HepG2 (cell line): ENCODE results near the gene CAPN15. TPM values are rescaled to one million over a fixed set of nuclear protein-coding genes. Genes with fewer than 3 reads are reported as not detected.

Experiments
- ARNTL ChIP-seq: sonication (generic); formaldehyde crosslinking; IDR thresholded peaks from 2 replicates; pipeline ENCODE4 v1.4.0; 2020; ENCODE audit warnings: mild to moderate bottlenecking, missing genetic modification reagents
- CREB1 ChIP-seq, 2 experiments: fragments of 450-650 bp in 1 of 2; IDR thresholded peaks; 2 replicates each; pipeline ENCODE4 v1.6.1; 2016 to 2017; ENCODE audit warnings: control low read depth in 1 of 2, mild to moderate bottlenecking in 1 of 2, missing compliant biosample characterization in 1 of 2, missing genetic modification characterization in 1 of 2
- FOSL1 ChIP-seq: sonication (generic); formaldehyde crosslinking; IDR thresholded peaks from 2 replicates; pipeline ENCODE4 v1.9.0; 2021; ENCODE audit warnings: missing genetic modification reagents, borderline replicate concordance
- FOXA3 ChIP-seq: IDR thresholded peaks from 2 replicates; pipeline ENCODE4 v1.6.1; 2016; ENCODE audit warnings: missing genetic modification reagents, missing compliant biosample characterization
- HOXA3 ChIP-seq: sonication (generic); formaldehyde crosslinking; IDR thresholded peaks from 2 replicates; pipeline ENCODE4 v1.5.0; 2020; ENCODE audit warnings: missing genetic modification reagents
- JARID2 ChIP-seq: sonication (generic); formaldehyde crosslinking; IDR thresholded peaks from 2 replicates; pipeline ENCODE4 v1.8.1; 2023; ENCODE audit warnings: missing genetic modification reagents, inconsistent platforms; ENCODE audit not compliant: insufficient replicate concordance
- LCORL ChIP-seq, 2 experiments: fragments of 450-650 bp in 1 of 2; sonication (generic) in 1 of 2; formaldehyde crosslinking in 1 of 2; IDR thresholded peaks; 2 replicates each; pipeline versions ENCODE4 v1.5.0 to v1.6.1; 2017 to 2020; ENCODE audit warnings: antibody characterized with exemption in 1 of 2, missing genetic modification reagents in 1 of 2
- NR1H2 ChIP-seq: sonication (generic); formaldehyde crosslinking; IDR thresholded peaks from 2 replicates; pipeline ENCODE4 v1.8.1; 2022; ENCODE audit warnings: low read depth, missing genetic modification reagents, borderline replicate concordance
- NR2F1 ChIP-seq, 2 experiments: fragments of 450-650 bp in 1 of 2; formaldehyde crosslinking in 1 of 2; IDR thresholded peaks; 2 replicates each; pipeline versions ENCODE4 v1.5.0 to v1.6.1; 2016 to 2020; ENCODE audit warnings: mild to moderate bottlenecking in 1 of 2, missing compliant biosample characterization in 1 of 2, missing genetic modification reagents in 1 of 2, moderate library complexity in 1 of 2
- SMAD9 ChIP-seq: sonication (generic); formaldehyde crosslinking; IDR thresholded peaks from 2 replicates; pipeline ENCODE4 v1.5.1; 2020; ENCODE audit warnings: mild to moderate bottlenecking, missing genetic modification reagents
- ZBTB21 ChIP-seq: sonication (generic); formaldehyde crosslinking; IDR thresholded peaks from 2 replicates; pipeline ENCODE4 v1.4.0; 2020; ENCODE audit warnings: missing genetic modification reagents
- ZKSCAN5 ChIP-seq: sonication (generic); formaldehyde crosslinking; IDR thresholded peaks from 2 replicates; pipeline ENCODE4 v1.5.1; 2020; ENCODE audit warnings: mild to moderate bottlenecking, missing genetic modification reagents
- ZNF232 ChIP-seq: sonication (generic); formaldehyde crosslinking; IDR thresholded peaks from 2 replicates; pipeline ENCODE4 v1.4.0; 2020; ENCODE audit warnings: missing genetic modification reagents, borderline replicate concordance
- ZNF350 ChIP-seq: sonication (generic); formaldehyde crosslinking; IDR thresholded peaks from 2 replicates; pipeline ENCODE4 v1.4.0; 2020; ENCODE audit warnings: mild to moderate bottlenecking, low read depth, missing genetic modification reagents, borderline replicate concordance
- ZNF431 ChIP-seq: sonication (generic); formaldehyde crosslinking; IDR thresholded peaks from 2 replicates; pipeline ENCODE4 v1.9.0; 2022; ENCODE audit warnings: missing genetic modification reagents, low read depth, mild to moderate bottlenecking, borderline replicate concordance
- ZNF564 ChIP-seq: sonication (generic); formaldehyde crosslinking; IDR thresholded peaks from 2 replicates; pipeline ENCODE4 v1.8.1; 2023; ENCODE audit warnings: mild to moderate bottlenecking, missing genetic modification reagents
- ZNF670 ChIP-seq: sonication (generic); formaldehyde crosslinking; IDR thresholded peaks from 2 replicates; pipeline ENCODE4 v1.8.0; 2022; ENCODE audit warnings: mild to moderate bottlenecking, missing genetic modification reagents, borderline replicate concordance
- ZNF747 ChIP-seq: sonication (generic); formaldehyde crosslinking; IDR thresholded peaks from 2 replicates; pipeline ENCODE4 v1.8.1; 2023; ENCODE audit warnings: missing genetic modification reagents, mild to moderate bottlenecking, borderline replicate concordance
- ZSCAN21 ChIP-seq: sonication (generic); formaldehyde crosslinking; IDR thresholded peaks from 2 replicates; pipeline ENCODE4 v1.8.0; 2022; ENCODE audit warnings: mild to moderate bottlenecking, missing genetic modification reagents, moderate library complexity, borderline replicate concordance
- polyA plus RNA-seq, 8 experiments: library from polyadenylated mRNA; depleted of rRNA in 3 of 8; stranded (reverse) in 7 of 8; unstranded in 1 of 8; fragments of >200 nt; fragmentation: Illumina TruSeq in 4 of 8; extraction: Trizol in 4 of 8; gene quantifications; 2 replicates each; pipeline versions ENCODE4 v1.2.1 to v1.2.3, GENCODE V29; 2011 to 2016; ENCODE audit warnings: low read depth in 4 of 8, missing spikeins in 1 of 8, mixed read lengths in 1 of 8; ENCODE audit not compliant: insufficient read depth in 1 of 8
- total RNA-seq, 5 experiments: library from RNA; depleted of rRNA; stranded (reverse); fragments of >200 nt; fragmentation: Illumina TruSeq; extraction: Trizol; gene quantifications; 2 replicates each; pipeline ENCODE4 v1.2.3, GENCODE V29; 2016; ENCODE audit warnings: low read depth in 1 of 5
- TF ChIP-seq, protein P1 (sequence below): sonication (generic); formaldehyde crosslinking; IDR thresholded peaks from 2 replicates; pipeline ENCODE4 v1.5.0; 2020; ENCODE audit warnings: missing genetic modification reagents, mild to moderate bottlenecking, borderline replicate concordance
- TF ChIP-seq, protein P2 (sequence below), 2 experiments: sonication (generic) in 1 of 2; formaldehyde crosslinking in 1 of 2; IDR thresholded peaks; 2 replicates each; pipeline versions ENCODE4 v1.5.1 to v1.6.1; 2011 to 2020; ENCODE audit warnings: borderline replicate concordance in 1 of 2, low read depth in 1 of 2, low read length in 1 of 2, mild to moderate bottlenecking in 1 of 2, missing genetic modification reagents in 1 of 2, moderate library complexity in 1 of 2
- TF ChIP-seq, protein P3 (sequence below): sonication (generic); formaldehyde crosslinking; IDR thresholded peaks from 2 replicates; pipeline ENCODE4 v1.4.0; 2020; ENCODE audit warnings: missing genetic modification reagents

CAPN15 gene
- total and polyA plus RNA-seq, 2 of the 13 experiments (the other 11 are each of a cell fraction or from before 2014, with no cell fraction given): 14.9 to 24.5 TPM

DNA sequence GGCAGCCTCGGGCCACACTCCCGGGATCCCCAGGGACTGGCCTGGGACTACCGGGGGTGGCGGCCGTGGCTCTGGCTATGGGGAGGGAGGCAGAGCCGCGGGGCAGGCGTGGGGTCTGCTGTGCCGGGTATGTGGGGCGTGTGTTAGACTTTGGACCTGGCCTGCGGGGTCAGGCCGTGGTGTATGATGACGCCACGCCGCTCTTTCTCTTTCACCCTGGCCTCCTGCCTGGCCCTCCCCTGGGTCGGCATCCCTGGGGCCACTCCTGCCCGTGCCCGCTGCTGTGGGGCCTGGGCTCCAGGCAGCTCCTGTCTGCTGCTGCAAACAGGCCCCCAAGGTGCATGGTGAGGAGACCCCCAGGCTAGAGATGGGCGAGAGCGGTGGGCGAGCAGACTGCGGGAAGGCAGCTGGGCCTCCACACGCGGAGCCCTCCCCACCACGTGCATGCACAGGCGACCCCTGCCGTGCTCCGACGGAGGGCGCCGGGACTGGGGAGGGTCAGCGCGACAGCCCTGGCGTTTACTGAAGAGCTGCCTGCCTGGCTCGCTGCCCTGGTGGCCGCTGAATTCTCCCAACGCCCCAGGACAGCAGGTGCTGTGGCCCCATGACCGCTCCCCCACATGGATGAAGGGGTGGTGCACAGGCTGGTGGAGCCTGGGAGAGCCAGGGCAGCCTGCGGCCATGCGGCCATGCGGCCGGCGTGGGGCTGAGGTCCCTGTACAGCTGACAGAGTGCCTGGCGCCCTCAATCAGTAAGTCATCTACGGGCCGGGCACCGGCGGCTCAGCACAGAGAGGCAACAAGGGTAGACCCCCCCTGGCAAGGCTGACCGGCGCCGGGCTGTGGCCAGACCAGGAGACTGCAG, 16.0 kb downstream of the CAPN15 start (continued):
- TF ChIP-seq LCORL (IDR thresholded peaks at IDR 0.05) (no peak), LCORL (CRISPR knock-in tag; IDR thresholded peaks at IDR 0.05) (peak; percentile 75), NR1H2 (CRISPR knock-in tag) (no peak), ZBTB21 (CRISPR knock-in tag) (peak; percentile 89), ZSCAN21 (CRISPR knock-in tag) (no peak; the same call in 1 of the 2 replicates), NR2F1 (CRISPR knock-in tag; IDR thresholded peaks at IDR 0.05) (peak; percentile 46 to 49; a peak in 2 of 4 replicates), SMAD9 (CRISPR knock-in tag) (no peak), CREB1 (IDR thresholded peaks at IDR 0.05) (peak; percentile 43; the same call in 1 of the 2 replicates), CREB1 (CRISPR knock-in tag; IDR thresholded peaks at IDR 0.05) (no peak; the same call in 1 of the 2 replicates), FOXA3 (CRISPR knock-in tag) (peak; percentile 30; the same call in 1 of the 2 replicates), ZNF564 (no peak), ZKSCAN5 (CRISPR knock-in tag) (no peak), JARID2 (CRISPR knock-in tag) (peak; percentile 23), ARNTL (CRISPR knock-in tag) (peak; percentile 60; the same call in 1 of the 2 replicates), HOXA3 (peak; percentile 95), FOSL1 (CRISPR knock-in tag) (no peak), ZNF350 (peak; percentile 50), ZNF232 (no peak), ZNF431 (CRISPR knock-in tag) (0 out of 2 replicates have a peak, but pooled peaks have one; percentile 47), ZNF670 (CRISPR knock-in tag) (no peak), ZNF747 (CRISPR knock-in tag) (0 out of 2 replicates have a peak, but pooled peaks have one; percentile 80)
- TF ChIP-seq, protein P1, sequence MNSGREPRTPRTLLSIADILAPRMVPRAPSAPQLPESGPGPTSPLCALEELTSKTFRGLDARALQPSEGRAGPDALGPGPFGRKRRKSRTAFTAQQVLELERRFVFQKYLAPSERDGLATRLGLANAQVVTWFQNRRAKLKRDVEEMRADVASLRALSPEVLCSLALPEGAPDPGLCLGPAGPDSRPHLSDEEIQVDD (CRISPR knock-in tag): no peak; the same call in 1 of the 2 replicates
- TF ChIP-seq, protein P2, sequence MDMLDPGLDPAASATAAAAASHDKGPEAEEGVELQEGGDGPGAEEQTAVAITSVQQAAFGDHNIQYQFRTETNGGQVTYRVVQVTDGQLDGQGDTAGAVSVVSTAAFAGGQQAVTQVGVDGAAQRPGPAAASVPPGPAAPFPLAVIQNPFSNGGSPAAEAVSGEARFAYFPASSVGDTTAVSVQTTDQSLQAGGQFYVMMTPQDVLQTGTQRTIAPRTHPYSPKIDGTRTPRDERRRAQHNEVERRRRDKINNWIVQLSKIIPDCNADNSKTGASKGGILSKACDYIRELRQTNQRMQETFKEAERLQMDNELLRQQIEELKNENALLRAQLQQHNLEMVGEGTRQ (IDR thresholded peaks at IDR 0.05; ENCODE audit: low read depth, low read length): no peak
- TF ChIP-seq, protein P2 (CRISPR knock-in tag; IDR thresholded peaks at IDR 0.05; ENCODE audit: borderline replicate concordance): peak; percentile 46; the same call in 1 of the 2 replicates
- TF ChIP-seq, protein P3, sequence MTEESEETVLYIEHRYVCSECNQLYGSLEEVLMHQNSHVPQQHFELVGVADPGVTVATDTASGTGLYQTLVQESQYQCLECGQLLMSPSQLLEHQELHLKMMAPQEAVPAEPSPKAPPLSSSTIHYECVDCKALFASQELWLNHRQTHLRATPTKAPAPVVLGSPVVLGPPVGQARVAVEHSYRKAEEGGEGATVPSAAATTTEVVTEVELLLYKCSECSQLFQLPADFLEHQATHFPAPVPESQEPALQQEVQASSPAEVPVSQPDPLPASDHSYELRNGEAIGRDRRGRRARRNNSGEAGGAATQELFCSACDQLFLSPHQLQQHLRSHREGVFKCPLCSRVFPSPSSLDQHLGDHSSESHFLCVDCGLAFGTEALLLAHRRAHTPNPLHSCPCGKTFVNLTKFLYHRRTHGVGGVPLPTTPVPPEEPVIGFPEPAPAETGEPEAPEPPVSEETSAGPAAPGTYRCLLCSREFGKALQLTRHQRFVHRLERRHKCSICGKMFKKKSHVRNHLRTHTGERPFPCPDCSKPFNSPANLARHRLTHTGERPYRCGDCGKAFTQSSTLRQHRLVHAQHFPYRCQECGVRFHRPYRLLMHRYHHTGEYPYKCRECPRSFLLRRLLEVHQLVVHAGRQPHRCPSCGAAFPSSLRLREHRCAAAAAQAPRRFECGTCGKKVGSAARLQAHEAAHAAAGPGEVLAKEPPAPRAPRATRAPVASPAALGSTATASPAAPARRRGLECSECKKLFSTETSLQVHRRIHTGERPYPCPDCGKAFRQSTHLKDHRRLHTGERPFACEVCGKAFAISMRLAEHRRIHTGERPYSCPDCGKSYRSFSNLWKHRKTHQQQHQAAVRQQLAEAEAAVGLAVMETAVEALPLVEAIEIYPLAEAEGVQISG (CRISPR knock-in tag): peak; percentile 48
